ENCODE data around the gene GREM2.
A peak's percentile ranks its signal among the peaks of the same experiment; 100 is the strongest.

The GREM2 gene

GRCh38 chr1:240611619-240612480, at the start of gene GREM2:
Gene GREM2 (minus strand): TSS chr1:240612155. CDS start chr1:240493475, 118,680 bp downstream.
- peak; percentile 59 to 70 for DNase-seq

- DNase-seq: no peak
Measured at GRCh38 chr1:240658312-240658960, 46.5 kb upstream of the GREM2 start.

- DNase-seq: no peak
Measured at GRCh38 chr1:240656531-240656930, 44.6 kb upstream of the GREM2 start.

- no peak for DNase-seq
Measured at GRCh38 chr1:240652961-240653409, 41.0 kb upstream of the GREM2 start.

DNA sequence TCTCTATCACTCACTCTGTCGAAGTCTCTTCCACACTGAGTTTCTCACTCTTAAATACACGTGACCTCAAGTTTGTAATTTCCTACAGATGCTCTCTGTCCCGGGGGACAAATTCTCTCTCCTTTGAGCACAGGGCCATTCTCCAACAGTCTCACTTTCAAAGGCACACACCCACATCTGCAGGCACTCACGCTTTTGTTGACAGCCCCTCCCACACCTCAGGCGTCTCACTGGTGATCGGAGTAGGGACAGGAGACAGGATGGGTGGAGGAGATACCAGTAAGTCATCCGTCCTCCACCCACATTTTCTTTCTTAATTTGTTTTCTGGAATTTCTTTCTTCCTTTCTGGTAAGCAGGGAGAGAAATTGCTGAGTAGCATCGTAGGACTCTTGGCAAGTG, 40.6 kb upstream of the GREM2 start:
- DNase-seq: no peak

GRCh38 chr1:240650877-240651276, 38.9 kb upstream of the GREM2 start:
- DNase-seq: no peak

GRCh38 chr1:240649733-240650721, 38.1 kb upstream of the GREM2 start:
- DNase-seq: no peak

- DNase-seq: no peak
Measured at GRCh38 chr1:240646571-240647240, 34.8 kb upstream of the GREM2 start.

- no peak for DNase-seq
Measured at GRCh38 chr1:240644732-240645131, 32.8 kb upstream of the GREM2 start.

GRCh38 chr1:240635466-240636256, 23.7 kb upstream of the GREM2 start:
- no peak for DNase-seq

DNA sequence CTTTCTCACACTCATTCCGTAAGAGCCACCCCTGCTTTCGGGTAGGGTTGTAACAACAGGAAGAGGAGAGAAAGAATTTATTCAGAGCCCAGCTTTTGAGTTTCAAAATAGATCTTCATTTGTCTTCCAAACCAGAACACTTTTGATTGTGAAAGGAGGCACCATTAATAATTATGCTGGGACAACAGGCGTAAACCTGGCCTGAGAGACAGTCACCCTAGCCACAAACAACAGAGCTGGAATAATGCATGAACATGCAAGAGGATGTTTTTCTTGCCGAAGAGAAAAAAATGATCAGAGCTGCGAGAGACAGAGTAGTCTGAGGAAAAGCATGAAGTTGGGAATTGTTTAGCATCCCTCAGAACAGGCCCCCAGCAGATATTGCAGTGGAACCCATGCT, 18.5 kb upstream of the GREM2 start:
- no peak for DNase-seq

DNA sequence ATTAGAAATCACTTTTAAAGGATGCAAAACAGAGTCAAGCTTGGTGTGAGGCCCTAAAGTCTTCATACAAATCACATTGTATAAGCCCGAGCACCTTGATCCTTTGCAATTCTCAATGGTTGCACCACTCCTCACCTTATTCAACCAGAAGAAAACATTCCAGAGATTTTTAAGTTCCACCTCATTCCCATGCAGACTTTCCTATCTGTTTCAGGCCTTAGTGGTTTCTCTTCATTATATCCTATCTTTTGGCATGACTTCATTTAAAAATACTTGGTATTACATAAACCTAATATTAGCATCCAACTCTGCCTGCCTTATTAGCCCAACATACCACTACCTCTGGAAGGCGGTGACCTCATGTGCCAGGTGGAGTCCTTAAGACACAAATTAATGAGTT, 9.3 kb upstream of the GREM2 start:
- DNase-seq: no peak

GRCh38 chr1:240619906-240620621, 8.1 kb upstream of the GREM2 start:
- no peak for DNase-seq

DNA sequence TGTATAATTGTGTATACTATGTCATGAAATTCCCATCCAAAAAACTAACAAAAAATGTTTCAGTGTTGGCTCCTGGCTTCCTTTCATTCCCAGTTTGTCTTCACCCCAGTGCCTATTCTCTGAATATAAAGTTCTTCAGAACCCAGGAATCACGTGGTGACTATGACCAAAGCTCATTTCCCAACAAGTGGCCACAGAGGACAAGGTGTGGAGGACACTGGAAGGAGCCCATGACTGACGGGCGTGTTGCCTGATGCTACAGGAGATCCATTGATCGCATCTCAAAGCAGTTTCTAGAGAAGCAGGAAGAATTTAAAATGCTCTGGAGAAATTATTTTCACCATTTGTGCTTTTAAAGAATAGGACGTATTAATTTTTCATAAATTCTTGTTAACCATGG, 7.4 kb upstream of the GREM2 start:
- DNase-seq: no peak

GRCh38 chr1:240618946-240619345, 7.0 kb upstream of the GREM2 start:
- DNase-seq: no peak

DNA sequence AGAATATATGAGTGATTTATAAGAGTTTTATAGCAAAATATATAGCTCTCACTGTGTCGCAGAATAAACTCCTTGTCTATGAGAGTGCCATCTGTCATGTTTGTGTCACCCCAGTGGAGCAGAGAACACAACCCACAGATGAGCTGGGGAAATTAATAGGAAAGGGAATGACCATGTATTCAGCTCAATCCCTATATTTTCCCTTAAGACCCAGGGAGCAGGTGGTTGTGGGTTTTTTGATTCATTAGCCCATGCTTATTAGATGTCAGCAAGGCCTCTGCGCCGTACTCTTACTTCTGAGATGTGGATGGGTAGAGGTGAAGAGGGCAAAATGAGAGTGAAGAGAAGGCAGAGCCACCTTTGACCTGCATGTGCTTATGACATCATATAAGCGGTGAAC, 4.1 kb upstream of the GREM2 start:
- no peak for DNase-seq

GRCh38 chr1:240613356-240614142, 1.6 kb upstream of the GREM2 start:
- no peak for DNase-seq

DNA sequence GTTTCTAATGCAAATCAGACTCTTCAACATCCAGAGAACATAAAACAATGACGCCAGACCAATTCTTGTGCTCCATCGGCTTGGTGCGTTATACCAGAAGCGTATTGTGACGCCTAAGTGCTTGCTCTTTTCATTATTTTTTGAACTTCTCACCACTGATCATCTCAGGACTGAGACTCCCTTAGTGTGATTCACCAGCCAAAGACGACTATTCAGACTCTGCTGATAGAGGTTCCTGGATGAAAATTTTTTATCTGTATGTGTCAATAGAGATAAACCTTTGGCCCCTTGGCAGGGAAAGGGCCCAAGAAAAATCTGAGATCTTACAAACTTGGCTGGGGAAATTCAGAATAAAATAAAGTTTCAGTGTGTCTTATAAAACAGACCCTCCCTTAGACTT, 856 bp upstream of the GREM2 start:
- no peak for DNase-seq

DNA sequence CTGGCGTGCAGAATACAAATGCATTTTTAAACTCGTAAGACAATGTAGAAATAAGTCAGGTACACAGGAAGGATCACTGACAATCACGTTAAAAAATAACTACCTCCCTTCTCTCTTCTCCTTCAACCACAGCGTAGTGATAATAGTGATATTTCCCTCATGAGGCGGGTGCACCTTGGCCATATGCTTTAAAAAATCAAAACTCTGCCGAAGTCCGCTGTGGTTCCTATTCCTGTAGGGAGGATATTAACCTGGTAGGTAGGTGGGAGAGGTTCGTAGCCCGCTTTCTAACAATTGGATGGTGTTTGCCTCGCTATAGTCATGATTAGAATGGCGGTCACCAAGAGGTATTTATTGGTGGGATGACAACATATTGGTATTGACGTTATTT, 732 bp downstream of the GREM2 start:
- peak in 1 of 2 experiments; percentile 43 for DNase-seq

DNA sequence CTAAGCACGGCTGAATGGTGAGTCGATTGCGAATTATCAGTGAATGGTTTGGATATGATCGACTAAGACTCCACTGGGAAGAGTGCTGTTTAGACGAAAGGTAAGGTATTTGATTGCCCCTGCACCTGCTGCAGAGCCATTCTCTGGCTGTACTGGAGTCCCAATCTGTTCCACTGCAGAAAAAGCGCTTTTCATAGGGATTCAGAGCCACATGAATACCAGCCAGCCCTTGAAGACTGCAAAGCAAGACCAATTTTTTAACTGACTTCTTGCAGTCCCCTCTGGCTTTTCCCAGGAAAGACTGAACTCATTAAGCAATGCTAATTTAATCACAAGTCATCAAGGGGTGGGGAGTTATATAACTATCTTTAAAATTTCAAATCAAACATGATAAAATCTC, 1.3 kb downstream of the GREM2 start:
- DNase-seq: no peak

All from NCI-H2081 (cell line).